ENCODE data around the gene MEIS2.

The MEIS2 gene

GRCh38 chr15:37037850-37038715, 62.3 kb downstream of the MEIS2 start:
- DNase-seq, result no peak

GRCh38 chr15:37037071-37037655, 63.2 kb downstream of the MEIS2 start:
- DNase-seq, result no peak

GRCh38 chr15:37034835-37035748, 65.3 kb downstream of the MEIS2 start:
- DNase-seq, result no peak

GRCh38 chr15:37034392-37034791, 66.0 kb downstream of the MEIS2 start:
- DNase-seq, result no peak

GRCh38 chr15:37032091-37032775, 68.1 kb downstream of the MEIS2 start:
- no peak for DNase-seq

GRCh38 chr15:37031198-37031597, 69.2 kb downstream of the MEIS2 start:
- no peak for DNase-seq

GRCh38 chr15:37028625-37029296, 71.6 kb downstream of the MEIS2 start:
- no peak for DNase-seq

- DNase-seq, result no peak
Measured at GRCh38 chr15:37020852-37021251, 79.5 kb downstream of the MEIS2 start.

GRCh38 chr15:37019479-37020433, 80.6 kb downstream of the MEIS2 start:
- no peak for DNase-seq

- DNase-seq, result no peak
Measured at GRCh38 chr15:37017031-37017625, 83.2 kb downstream of the MEIS2 start.

GRCh38 chr15:37016231-37016630, 84.1 kb downstream of the MEIS2 start:
- no peak for DNase-seq

- no peak for DNase-seq
Measured at GRCh38 chr15:37015451-37015850, 84.9 kb downstream of the MEIS2 start.

- no peak for DNase-seq
Measured at GRCh38 chr15:37015035-37015434, 85.3 kb downstream of the MEIS2 start.

GRCh38 chr15:37014566-37014965, 85.8 kb downstream of the MEIS2 start:
- DNase-seq, result no peak

GRCh38 chr15:37014137-37014536, 86.2 kb downstream of the MEIS2 start:
- DNase-seq, result no peak

- no peak for DNase-seq
Measured at GRCh38 chr15:37010595-37010994, 89.8 kb downstream of the MEIS2 start.

GRCh38 chr15:37009288-37009687, 91.1 kb downstream of the MEIS2 start:
- DNase-seq, result no peak

- DNase-seq, result no peak
Measured at GRCh38 chr15:37008205-37008604, 92.1 kb downstream of the MEIS2 start.

GRCh38 chr15:37007301-37007700, 93.0 kb downstream of the MEIS2 start:
- no peak for DNase-seq

GRCh38 chr15:37004981-37005735, 95.2 kb downstream of the MEIS2 start:
- DNase-seq, result no peak
